CD4-positive, alpha-beta T cell treated with Interleukin-15 for 1 hour (primary cell): ENCODE data around the gene TALDO1.
"Not testable (repeated sequence)": the region's sequence is repeated elsewhere in the genome, so short reads cannot be mapped to it uniquely, and the experiment has no call there.

Experiments
- DNase-seq: peaks from one replicate; pipeline ENCODE4 v3.0.0-alpha.2; 2020

Gene TALDO1

GRCh38 chr11:737899-738298, 9.4 kb upstream of the TALDO1 start:
- DNase-seq = not testable (repeated sequence)

- no peak for DNase-seq
Measured at GRCh38 chr11:742156-742546, 5.1 kb upstream of the TALDO1 start.

DNA sequence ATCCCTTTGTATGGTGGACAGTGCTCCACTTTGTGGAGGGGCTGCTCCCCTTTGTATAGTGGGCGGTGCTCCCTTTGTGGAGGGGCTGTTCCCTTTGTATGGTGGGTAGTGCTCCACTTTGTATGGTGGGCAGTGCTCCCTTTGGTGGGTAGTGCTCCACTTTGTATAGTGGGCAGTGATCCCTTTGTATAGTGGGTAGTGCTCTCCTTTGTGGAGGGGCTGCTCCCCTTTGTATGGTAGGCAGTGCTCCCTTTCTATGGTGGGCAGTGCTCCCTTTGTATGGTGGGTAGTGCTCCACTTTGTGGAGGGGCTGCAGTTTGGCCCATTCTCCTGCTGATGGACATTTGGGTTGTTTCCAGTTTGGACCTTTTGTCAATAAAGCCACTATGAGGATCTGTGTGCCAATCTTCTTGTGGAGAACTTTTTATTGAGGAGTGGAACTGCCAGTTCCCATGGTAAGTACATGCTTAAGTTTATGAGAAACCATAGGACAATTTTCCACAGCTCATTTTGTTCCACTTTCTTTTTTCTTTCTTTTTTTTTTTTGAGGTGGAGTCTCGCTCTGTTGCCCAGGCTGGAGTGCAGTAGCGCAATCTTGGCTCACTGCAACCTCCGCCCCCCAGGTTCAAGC, 4.6 kb upstream of the TALDO1 start:
- no peak for DNase-seq

- no peak for DNase-seq
Measured at GRCh38 chr11:745428-745827, 1.8 kb upstream of the TALDO1 start.

GRCh38 chr11:746289-747157, 741 bp upstream of the TALDO1 start:
- no peak for DNase-seq

DNA sequence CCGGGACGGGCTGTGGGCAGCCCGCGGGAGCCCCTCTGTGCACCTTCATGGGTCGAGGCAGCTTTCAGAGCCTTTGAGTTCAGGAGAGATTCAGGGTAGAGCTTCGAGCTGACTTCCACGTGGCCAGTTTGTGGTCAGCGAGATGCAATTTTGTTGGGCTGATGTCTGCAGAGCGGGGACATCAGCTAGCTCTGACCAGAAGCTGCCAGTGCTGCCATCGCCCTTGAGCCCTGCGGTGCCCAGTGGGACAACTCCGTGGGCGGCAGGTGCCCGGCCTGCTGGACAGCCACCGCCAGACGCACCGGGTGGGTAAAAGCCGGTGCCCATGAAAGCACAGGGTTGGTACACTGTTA, 719 bp downstream of the TALDO1 start:
- DNase-seq = no peak

GRCh38 chr11:749731-750130, 2.5 kb downstream of the TALDO1 start:
- no peak for DNase-seq

DNA sequence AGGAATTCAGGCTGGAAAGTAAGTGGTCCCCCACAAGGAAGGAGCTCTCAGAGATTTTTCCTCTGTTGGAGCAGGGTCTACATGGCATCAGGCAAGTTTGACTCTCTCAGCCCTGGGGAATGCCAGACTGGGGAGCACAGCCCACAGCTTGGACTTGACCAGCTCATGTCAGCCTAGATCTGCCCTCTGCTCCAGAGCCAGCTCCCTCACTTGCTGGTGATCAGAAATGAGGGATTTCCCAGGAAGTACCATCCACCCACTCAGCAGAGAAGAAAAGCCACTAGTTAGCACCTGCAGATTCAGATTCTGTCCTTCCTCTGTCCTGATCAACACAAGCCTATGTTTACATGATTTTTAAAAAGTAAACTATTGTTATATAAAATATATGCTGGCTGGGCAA, 13.0 kb downstream of the TALDO1 start:
- no peak for DNase-seq

DNA sequence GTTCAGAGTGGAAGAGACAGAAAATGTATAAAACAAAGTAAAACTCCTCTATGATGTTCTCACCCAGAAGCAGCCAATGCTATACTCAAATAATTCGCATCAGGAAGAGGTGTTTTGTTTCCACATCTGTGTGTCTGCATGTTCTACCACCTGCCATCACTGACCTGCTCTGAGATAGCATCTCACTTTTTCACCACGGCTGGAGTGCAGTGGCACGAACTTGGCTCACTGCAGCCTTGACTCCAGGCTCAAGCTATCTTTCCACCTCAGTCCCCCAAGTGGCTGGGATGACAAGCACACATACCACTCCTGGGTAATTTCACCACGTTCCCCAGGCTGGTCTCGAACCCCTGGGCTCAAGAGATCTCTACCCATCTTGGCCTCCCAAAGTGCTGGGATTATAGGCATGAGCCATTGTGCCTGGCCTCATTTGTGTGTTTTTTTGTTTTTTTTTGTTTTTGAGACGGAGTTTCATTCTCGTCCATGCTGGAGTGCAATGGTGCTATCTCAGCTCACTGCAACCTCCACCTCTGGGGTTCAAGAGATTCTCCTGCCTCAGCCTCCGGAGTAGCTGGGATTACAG, 14.4 kb downstream of the TALDO1 start:
- DNase-seq = no peak

DNA sequence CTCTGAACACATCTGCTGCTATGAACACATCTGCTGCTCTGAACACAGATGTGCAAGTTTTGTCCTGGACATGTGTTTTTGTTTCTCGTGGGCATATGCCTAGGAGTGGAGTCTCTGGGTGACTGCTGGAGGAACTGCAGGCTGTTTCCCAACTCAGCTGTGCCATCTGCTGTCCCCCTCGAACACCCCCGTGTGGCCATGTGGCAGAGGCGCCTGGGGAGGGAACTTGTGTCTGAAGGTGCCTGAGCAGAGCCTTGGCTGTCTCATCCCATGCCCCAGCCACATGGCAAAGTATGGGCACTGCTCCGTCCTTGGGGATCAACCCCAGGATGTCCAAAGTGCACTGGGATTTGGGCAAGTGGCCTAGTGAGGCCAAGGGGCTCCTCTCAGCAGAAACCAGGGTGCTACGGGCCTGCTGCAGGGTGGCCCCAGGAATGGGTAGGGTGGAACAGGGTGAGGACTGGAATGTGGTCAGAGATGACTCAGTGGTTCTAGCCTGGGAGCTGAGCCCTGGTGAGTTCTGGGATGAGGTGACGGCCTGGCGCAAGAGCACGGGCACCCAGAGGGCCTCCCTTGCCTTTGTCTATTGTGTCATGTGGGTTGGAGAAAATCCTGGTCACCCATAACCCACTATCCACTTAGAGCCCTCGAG, 15.3 kb downstream of the TALDO1 start:
- peak; percentile 36 for DNase-seq

DNA sequence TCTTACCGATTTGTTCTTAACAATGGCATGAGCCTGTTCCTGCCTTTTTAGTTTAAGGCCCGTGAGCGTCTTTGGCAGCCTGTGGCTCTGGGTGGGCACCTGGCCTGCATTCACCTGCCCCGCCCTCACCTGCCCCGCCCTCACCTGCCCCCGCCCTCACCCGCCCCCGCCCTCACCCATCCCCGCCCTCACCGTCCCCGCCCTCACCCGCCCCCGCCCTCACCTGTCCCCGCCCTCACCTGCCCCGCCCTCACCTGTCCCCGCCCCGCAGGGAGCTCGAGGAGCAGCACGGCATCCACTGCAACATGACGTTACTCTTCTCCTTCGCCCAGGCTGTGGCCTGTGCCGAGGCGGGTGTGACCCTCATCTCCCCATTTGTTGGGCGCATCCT, 15.8 kb downstream of the TALDO1 start:
- no peak for DNase-seq

- no peak for DNase-seq
Measured at GRCh38 chr11:763549-764321, 16.5 kb downstream of the TALDO1 start.

- DNase-seq = no peak
Measured at GRCh38 chr11:764322-765024, 17.2 kb downstream of the TALDO1 start.

DNA sequence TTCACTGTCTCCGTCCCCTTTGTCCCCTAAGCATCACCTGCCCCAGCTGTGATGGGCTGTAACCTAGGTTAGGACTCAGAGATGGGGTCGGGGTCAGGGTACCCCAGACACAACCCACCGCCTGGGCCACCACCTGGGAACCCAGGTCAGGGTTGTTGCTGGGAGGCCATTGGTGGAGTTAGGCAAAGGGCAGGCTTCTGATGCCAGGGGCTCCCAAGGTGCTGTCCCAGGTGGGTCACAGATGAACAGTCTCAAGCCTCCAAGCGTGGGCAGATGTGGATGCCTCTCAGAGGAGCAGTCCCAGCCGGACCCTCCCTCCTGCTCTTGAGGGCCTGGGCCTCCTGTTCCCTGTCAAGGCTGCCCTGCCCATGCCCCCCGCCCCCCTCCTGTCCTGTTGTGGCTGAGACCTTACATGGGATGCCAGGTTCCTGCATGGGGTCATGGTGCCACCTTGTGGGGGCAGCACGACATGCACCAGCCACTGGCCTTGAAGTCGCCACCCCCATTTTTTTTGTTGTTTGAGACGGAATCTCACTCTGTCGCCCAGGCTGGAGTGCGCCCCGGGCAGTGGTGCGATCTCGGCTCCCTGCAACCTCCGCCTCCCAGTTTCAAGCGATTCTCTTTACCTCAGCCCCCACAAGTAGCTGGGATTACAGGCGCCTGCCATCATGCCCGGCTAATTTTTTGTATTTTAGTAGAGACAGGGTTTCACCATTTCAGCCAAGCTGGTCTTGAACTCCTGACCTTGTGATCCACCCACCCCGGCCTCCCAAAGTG, 17.9 kb downstream of the TALDO1 start:
- peak; percentile 75 for DNase-seq

GRCh38 chr11:765802-766091, 18.5 kb downstream of the TALDO1 start:
- DNase-seq = no peak

GRCh38 chr11:766106-766935, 19.1 kb downstream of the TALDO1 start:
- no peak for DNase-seq

GRCh38 chr11:766936-767210, 19.6 kb downstream of the TALDO1 start:
- DNase-seq = no peak

DNA sequence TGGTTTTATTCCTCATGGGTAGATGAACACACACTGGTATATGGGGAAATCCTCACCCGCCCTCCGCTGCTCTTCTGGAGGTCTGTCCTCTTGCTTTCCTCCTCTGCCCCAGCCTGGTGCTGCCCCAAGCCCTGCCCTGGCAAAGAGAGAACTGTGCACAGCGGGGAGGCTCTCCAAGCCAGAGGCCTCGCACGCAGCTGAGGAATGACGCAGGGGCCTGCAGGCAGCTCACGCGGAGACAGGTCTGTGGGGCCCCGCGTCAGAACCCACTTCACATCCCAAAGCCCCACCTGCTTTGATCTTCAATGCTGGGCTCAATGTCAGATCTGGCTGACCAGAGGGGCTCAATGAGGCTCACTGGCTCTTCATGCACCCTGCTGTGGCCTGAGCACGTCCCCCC, 20.0 kb downstream of the TALDO1 start:
- DNase-seq = no peak

- DNase-seq = no peak
Measured at GRCh38 chr11:769887-770641, 22.8 kb downstream of the TALDO1 start.
